Stomach (tissue), 4 donors: ENCODE measurements around the gene NRP1.

Source experiments
- POLR2A ChIP-seq, 4 donors: fragments of 450-650 bp; IDR thresholded peaks; one replicate each; pipeline ENCODE4 v1.6.1; 2016; ENCODE audit warnings: antibody characterized with exemption in 4 of 4, control low read depth in 2 of 4, mild to moderate bottlenecking in 1 of 4, moderate library complexity in 1 of 4
- POLR2AphosphoS5 ChIP-seq, 3 donors: sonication (generic); formaldehyde crosslinking; IDR thresholded peaks; one replicate each; pipeline ENCODE4 v1.6.1; 2016; ENCODE audit warnings: antibody characterized with exemption in 3 of 3

GRCh38 chr10:33245343-33245742, 89.1 kb downstream of the NRP1 start:
- no peak for TF ChIP-seq POLR2AphosphoS5 (IDR thresholded peaks at IDR 0.05)
- no peak for TF ChIP-seq POLR2A (IDR thresholded peaks at IDR 0.05)
